GM12878 (cell line): ENCODE data around the gene TPBG. TPM values are rescaled to one million over a fixed set of nuclear protein-coding genes. Genes with fewer than 3 reads are reported as not detected.

Experiments used
- ATAC-seq: fragments of 200-7000 bp; cut with Tn5 transposase; 3 replicates; pipeline ENCODE4 v1.9.1; 2020; ENCODE audit warnings: mild to moderate bottlenecking, moderate library complexity
- BruUV-seq: library from RNA; stranded (reverse); fragments of 400-500 nt; replicated peaks from 2 replicates; lab custom pipeline; 2021; lab: Mats Ljungman, UMichigan
- CTCF ChIA-PET: fragments of 300-600 bp; sonication (Branson Sonifier 250); formaldehyde crosslinking; extraction: SDS; loops from one replicate; lab custom pipeline; 2021; ENCODE audit warnings: inconsistent platforms; lab: Yijun Ruan, JAX
- POLR2A ChIA-PET: fragments of 350-600 bp; formaldehyde crosslinking; extraction: SDS; loops from one replicate; lab custom pipeline; 2021; ENCODE audit warnings: inconsistent platforms; lab: Charles Lee
- RAD21 ChIA-PET: fragments of 300-600 bp; sonication (Branson Sonifier 250); formaldehyde crosslinking; loops from one replicate; lab custom pipeline; 2023; ENCODE audit warnings: antibody characterized with exemption; ENCODE audit not compliant: unreplicated experiment; lab: Charles Lee
- SMC1A ChIA-PET: fragments of 300-600 bp; sonication (Branson Sonifier 250); formaldehyde crosslinking; loops from one replicate; lab custom pipeline; 2023; ENCODE audit not compliant: unreplicated experiment, uncharacterized antibody; lab: Charles Lee
- DNase-seq: peaks from one replicate; pipeline ENCODE4 v3.0.0-alpha.2; 2011; ENCODE audit warnings: low read depth, low spot score
- FAIRE-seq: peaks from 3 replicates; lab custom pipeline; 2011; peaks lifted over from hg19 to GRCh38; lab: Jason Lieb, UNC
- H2AFZ ChIP-seq: 2 replicates; pipeline ENCODE4 v1.6.0; 2011; ENCODE audit warnings: low read depth, low read length, control low read depth; ENCODE audit not compliant: control insufficient read depth
- H3K27ac ChIP-seq: 2 replicates; pipeline ENCODE4 v1.5.1; 2011; ENCODE audit warnings: control low read depth; ENCODE audit not compliant: control insufficient read depth, insufficient read depth
- H3K27me3 ChIP-seq, 2 experiments: replicated peaks in 1 of 2; 2 replicates each; pipeline versions ENCODE4 v1.6.0 to v1.6.1; 2011; ENCODE audit warnings: low read length in 1 of 2; ENCODE audit not compliant: control insufficient read depth in 2 of 2, insufficient read depth in 2 of 2
- H3K36me3 ChIP-seq, 2 experiments: 2 replicates each; pipeline ENCODE4 v1.5.1; 2011; ENCODE audit warnings: low read length in 1 of 2; ENCODE audit not compliant: control insufficient read depth in 2 of 2, insufficient read depth in 2 of 2
- H3K4me1 ChIP-seq: 2 replicates; pipeline ENCODE4 v1.6.1; 2011; ENCODE audit warnings: mild to moderate bottlenecking, low read length, moderate library complexity, mixed read lengths; ENCODE audit not compliant: control insufficient read depth, insufficient read depth
- H3K4me2 ChIP-seq: 2 replicates; pipeline ENCODE4 v1.6.0; 2011; ENCODE audit warnings: control low read depth; ENCODE audit not compliant: control insufficient read depth, insufficient read depth
- H3K4me3 ChIP-seq: fragments of 200-600 bp; sonication (generic); 2 replicates; pipeline ENCODE4 v1.5.1; 2016
- H3K79me2 ChIP-seq: 2 replicates; pipeline ENCODE4 v1.6.0; 2011; ENCODE audit warnings: low read length; ENCODE audit not compliant: control insufficient read depth, insufficient read depth
- H3K9ac ChIP-seq: 2 replicates; pipeline ENCODE4 v1.8.0; 2011; ENCODE audit warnings: low read length, control low read depth, mixed read lengths; ENCODE audit not compliant: control insufficient read depth, insufficient read depth
- H3K9me3 ChIP-seq: replicated peaks from 3 replicates; pipeline ENCODE4 v1.5.1; 2011; ENCODE audit warnings: mild to moderate bottlenecking, low read length; ENCODE audit not compliant: control insufficient read depth, insufficient read depth
- H4K20me1 ChIP-seq: 2 replicates; pipeline ENCODE4 v1.6.0; 2011; ENCODE audit not compliant: control insufficient read depth, insufficient read depth
- ATF7 ChIP-seq: fragments of 450-650 bp; IDR thresholded peaks from 2 replicates; pipeline ENCODE4 v1.6.1; 2016; ENCODE audit warnings: low read depth, mild to moderate bottlenecking
- CEBPB ChIP-seq, 2 experiments: fragments of 150-350 bp in 1 of 2; IDR thresholded peaks; 2 replicates each; pipeline ENCODE4 v1.6.1; 2012 to 2014; ENCODE audit warnings: low read depth in 2 of 2, low read length in 2 of 2, borderline replicate concordance in 1 of 2, inconsistent platforms in 1 of 2
- CHD2 ChIP-seq: IDR thresholded peaks from 2 replicates; pipeline ENCODE4 v1.6.1; 2011; ENCODE audit warnings: low read depth, low read length, improper control_type of control experiment, borderline replicate concordance
- E4F1 ChIP-seq: fragments of 450-650 bp; IDR thresholded peaks from 2 replicates; pipeline ENCODE4 v1.6.1; 2018; ENCODE audit warnings: borderline replicate concordance, mild to moderate bottlenecking; ENCODE audit not compliant: partially characterized antibody
- MYB ChIP-seq: fragments of 150-350 bp; IDR thresholded peaks from 2 replicates; pipeline ENCODE4 v1.6.1; 2014; ENCODE audit warnings: mild to moderate bottlenecking, low read depth, low read length, borderline replicate concordance
- RFX5 ChIP-seq: IDR thresholded peaks from 2 replicates; pipeline ENCODE4 v1.6.1; 2011; ENCODE audit warnings: low read depth, low read length, improper control_type of control experiment
- WGBS: methylation state at CpG from one replicate; pipeline ENCODE4 v1.1.6; 2016; ENCODE audit warnings: low lambda C conversion rate; ENCODE audit not compliant: insufficient replicate concordance, insufficient coverage; ENCODE audit errors: missing lambda C conversion rate; 5-methylcytosine and 5-hydroxymethylcytosine counted together
- in situ Hi-C: fragments of 300-500 bp; cut with MboI; formaldehyde crosslinking; loops from 9 replicates; pipeline ENCODE4 v1.14.3; 2018; ENCODE audit warnings: mixed read lengths
- intact Hi-C: fragments of 100-400 bp; cut with micrococcal nuclease; formaldehyde crosslinking; loops from one replicate; pipeline ENCODE4 v1.14.2; 2022; ENCODE audit not compliant: unreplicated experiment
- polyA plus RNA-seq, 11 experiments: library from polyadenylated mRNA; depleted of rRNA in 4 of 11; unstranded in 6 of 11; stranded (reverse) in 5 of 11; fragments of >200 nt; fragmentation: Nextera tagmentation in 4 of 11; fragmentation: Illumina TruSeq in 1 of 11; extraction: Ambion mirVana in 4 of 11; extraction: Trizol in 1 of 11; gene quantifications; 1 replicate in 1 of 11; 2 replicates in 10 of 11; pipeline versions ENCODE4 v1.2.1 to v1.2.3, GENCODE V29; 2011 to 2016; ENCODE audit warnings: inconsistent platforms in 2 of 11, missing spikeins in 2 of 11, low read depth in 1 of 11
- total RNA-seq, 4 experiments: library from RNA; depleted of rRNA in 3 of 4; stranded (reverse); fragments of >200 nt in 3 of 4; fragmentation: Illumina TruSeq in 1 of 4; extraction: Trizol in 1 of 4; gene quantifications; 2 replicates each; pipeline versions ENCODE4 v1.2.1 to v1.2.3, GENCODE V29; 2013 to 2021

TPBG gene
- total and polyA plus RNA-seq, 10 of the 15 experiments (the other 5 are each of a cell fraction or from before 2014, with no cell fraction given), result 0.06 to 0.98 (median 0.66) TPM

DNA sequence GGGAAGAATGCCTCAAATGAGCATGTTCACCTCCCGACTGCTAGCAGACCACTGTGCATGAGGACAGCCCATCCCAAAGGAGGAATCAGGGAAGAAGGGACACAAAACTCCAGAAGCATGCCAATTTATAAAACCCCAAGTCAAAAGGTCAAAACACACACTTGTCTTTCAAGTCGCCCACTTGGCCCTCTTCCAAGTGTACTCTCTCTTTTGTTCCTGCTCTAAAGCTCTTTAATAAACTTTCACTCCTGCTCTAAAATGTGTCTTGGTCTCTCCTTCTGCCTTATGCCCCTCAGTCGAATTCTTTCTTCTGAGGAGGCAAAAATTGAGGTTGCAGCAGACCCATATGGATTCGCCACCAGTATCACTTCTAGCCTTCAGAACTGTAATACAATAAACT lies 33.9 kb upstream of the TPBG start:
- CTCF ChIA-PET, result interaction anchor here (0.9 kb wide), 1 partner anchor 725 kb away, joined by 4 read pairs; no protein-coding TSS in a partner anchor
- no TSS peak for BruUV-seq
- ATAC-seq, result no peak
- Histone ChIP-seq H3K9me3 (no peaks in the 10 kb centered on the region), H4K20me1 (no peaks in the 10 kb centered on the region), H2AFZ (no peak overlapping the region), H3K27me3 (no peaks in the 10 kb centered on the region), H3K27ac (no peak overlapping the region), H3K9ac (no peak overlapping the region), H3K4me1 (no peaks in the 10 kb centered on the region), H3K36me3 (no peaks in the 10 kb centered on the region), H3K4me3 (no peak overlapping the region), H3K4me2 (no peak overlapping the region), H3K79me2 (no peaks in the 10 kb centered on the region)
- intact Hi-C loops, result no loop called here
- RAD21 ChIA-PET, result no interaction called here
- in situ Hi-C loops, result no loop called here
- POLR2A ChIA-PET, result no interaction called here
- no peak for FAIRE-seq
- TF ChIP-seq E4F1, result no peak
- TF ChIP-seq CEBPB (IDR thresholded peaks at IDR 0.05; ENCODE audit: borderline replicate concordance in 1 of 2, low read depth in 2 of 2, low read length in 2 of 2), result no peak
- TF ChIP-seq MYB, result no peak
- TF ChIP-seq RFX5, result no peak
- TF ChIP-seq ATF7, result no peak
- TF ChIP-seq CHD2, result no peak
- 25% methylated on average over 4 of the region's 4 CpGs for WGBS
- no peak for DNase-seq
- SMC1A ChIA-PET, result interaction anchor here (0.6 to 0.8 kb wide), 2 partner anchors 15 to 96 kb away, joined by 3 to 4 read pairs; no protein-coding TSS in a partner anchor
